HG03558 (cell line): ENCODE measurements around the gene ATXN1.

Experiments
- ATAC-seq: cut with Tn5 transposase; IDR thresholded peaks from one replicate; pipeline ENCODE4 v1.9.1; 2021; ENCODE audit warnings: moderate number of reproducible peaks; ENCODE audit not compliant: unreplicated experiment; ENCODE audit errors: extremely low read depth

ATXN1 gene

GRCh38 chr6:16361861-16362260, 399.4 kb downstream of the ATXN1 start:
- ATAC-seq = no peak

- no peak for ATAC-seq
These were observed 400.1 kb downstream of the ATXN1 start for GRCh38 chr6:16361121-16361520.

- ATAC-seq = no peak
These were observed 400.9 kb downstream of the ATXN1 start for GRCh38 chr6:16360365-16360764.

GRCh38 chr6:16359563-16359962, 401.7 kb downstream of the ATXN1 start:
- ATAC-seq = no peak

- ATAC-seq = no peak
These were observed 402.6 kb downstream of the ATXN1 start for GRCh38 chr6:16358531-16359138.

- ATAC-seq = no peak
These were observed 405.4 kb downstream of the ATXN1 start for GRCh38 chr6:16355699-16356446.

- no peak for ATAC-seq
These were observed 406.0 kb downstream of the ATXN1 start for GRCh38 chr6:16355238-16355637.

- ATAC-seq = no peak
These were observed 406.6 kb downstream of the ATXN1 start for GRCh38 chr6:16354692-16355091.

- no peak for ATAC-seq
These were observed 408.3 kb downstream of the ATXN1 start for GRCh38 chr6:16352821-16353438.

GRCh38 chr6:16352258-16352635, 409.0 kb downstream of the ATXN1 start:
- ATAC-seq = no peak

GRCh38 chr6:16349544-16349943, 411.7 kb downstream of the ATXN1 start:
- ATAC-seq = no peak

GRCh38 chr6:16346831-16347230, 414.4 kb downstream of the ATXN1 start:
- no peak for ATAC-seq

GRCh38 chr6:16345449-16346330, 415.6 kb downstream of the ATXN1 start:
- ATAC-seq = no peak

- no peak for ATAC-seq
These were observed 416.5 kb downstream of the ATXN1 start for GRCh38 chr6:16344756-16345155.

GRCh38 chr6:16343593-16343992, 417.7 kb downstream of the ATXN1 start:
- no peak for ATAC-seq

- ATAC-seq = no peak
These were observed 422.0 kb downstream of the ATXN1 start for GRCh38 chr6:16339265-16339587.

- no peak for ATAC-seq
These were observed 422.5 kb downstream of the ATXN1 start for GRCh38 chr6:16338577-16339264.

GRCh38 chr6:16337295-16337975, 423.8 kb downstream of the ATXN1 start:
- no peak for ATAC-seq

- ATAC-seq = no peak
These were observed 424.4 kb downstream of the ATXN1 start for GRCh38 chr6:16336911-16337294.
